GM12878 (cell line): Measurements from ENCODE around the gene MSGN1. TPM values are rescaled to one million over a fixed set of nuclear protein-coding genes. Genes with fewer than 3 reads are reported as not detected.

Experiments used
- ATAC-seq: fragments of 200-7000 bp; cut with Tn5 transposase; 3 replicates; pipeline ENCODE4 v1.9.1; 2020; ENCODE audit warnings: mild to moderate bottlenecking, moderate library complexity
- BruUV-seq: library from RNA; stranded (reverse); fragments of 400-500 nt; replicated peaks from 2 replicates; lab custom pipeline; 2021; lab: Mats Ljungman, UMichigan
- CTCF ChIA-PET: fragments of 300-600 bp; sonication (Branson Sonifier 250); formaldehyde crosslinking; extraction: SDS; loops from one replicate; lab custom pipeline; 2021; ENCODE audit warnings: inconsistent platforms; lab: Yijun Ruan, JAX
- POLR2A ChIA-PET: fragments of 350-600 bp; formaldehyde crosslinking; extraction: SDS; loops from one replicate; lab custom pipeline; 2021; ENCODE audit warnings: inconsistent platforms; lab: Charles Lee
- RAD21 ChIA-PET: fragments of 300-600 bp; sonication (Branson Sonifier 250); formaldehyde crosslinking; loops from one replicate; lab custom pipeline; 2023; ENCODE audit warnings: antibody characterized with exemption; ENCODE audit not compliant: unreplicated experiment; lab: Charles Lee
- SMC1A ChIA-PET: fragments of 300-600 bp; sonication (Branson Sonifier 250); formaldehyde crosslinking; loops from one replicate; lab custom pipeline; 2023; ENCODE audit not compliant: unreplicated experiment, uncharacterized antibody; lab: Charles Lee
- DNase-seq: peaks from one replicate; pipeline ENCODE4 v3.0.0-alpha.2; 2011; ENCODE audit warnings: low read depth, low spot score
- FAIRE-seq: peaks from 3 replicates; lab custom pipeline; 2011; peaks lifted over from hg19 to GRCh38; lab: Jason Lieb, UNC
- H2AFZ ChIP-seq: 2 replicates; pipeline ENCODE4 v1.6.0; 2011; ENCODE audit warnings: low read depth, low read length, control low read depth; ENCODE audit not compliant: control insufficient read depth
- H3K27ac ChIP-seq: 2 replicates; pipeline ENCODE4 v1.5.1; 2011; ENCODE audit warnings: control low read depth; ENCODE audit not compliant: control insufficient read depth, insufficient read depth
- H3K27me3 ChIP-seq, 2 experiments: replicated peaks in 1 of 2; 2 replicates each; pipeline versions ENCODE4 v1.6.0 to v1.6.1; 2011; ENCODE audit warnings: low read length in 1 of 2; ENCODE audit not compliant: control insufficient read depth in 2 of 2, insufficient read depth in 2 of 2
- H3K36me3 ChIP-seq, 2 experiments: 2 replicates each; pipeline ENCODE4 v1.5.1; 2011; ENCODE audit warnings: low read length in 1 of 2; ENCODE audit not compliant: control insufficient read depth in 2 of 2, insufficient read depth in 2 of 2
- H3K4me1 ChIP-seq: 2 replicates; pipeline ENCODE4 v1.6.1; 2011; ENCODE audit warnings: mild to moderate bottlenecking, low read length, moderate library complexity, mixed read lengths; ENCODE audit not compliant: control insufficient read depth, insufficient read depth
- H3K4me2 ChIP-seq: 2 replicates; pipeline ENCODE4 v1.6.0; 2011; ENCODE audit warnings: control low read depth; ENCODE audit not compliant: control insufficient read depth, insufficient read depth
- H3K4me3 ChIP-seq: fragments of 200-600 bp; sonication (generic); 2 replicates; pipeline ENCODE4 v1.5.1; 2016
- H3K79me2 ChIP-seq: 2 replicates; pipeline ENCODE4 v1.6.0; 2011; ENCODE audit warnings: low read length; ENCODE audit not compliant: control insufficient read depth, insufficient read depth
- H3K9ac ChIP-seq: 2 replicates; pipeline ENCODE4 v1.8.0; 2011; ENCODE audit warnings: low read length, control low read depth, mixed read lengths; ENCODE audit not compliant: control insufficient read depth, insufficient read depth
- H3K9me3 ChIP-seq: replicated peaks from 3 replicates; pipeline ENCODE4 v1.5.1; 2011; ENCODE audit warnings: mild to moderate bottlenecking, low read length; ENCODE audit not compliant: control insufficient read depth, insufficient read depth
- H4K20me1 ChIP-seq: 2 replicates; pipeline ENCODE4 v1.6.0; 2011; ENCODE audit not compliant: control insufficient read depth, insufficient read depth
- BCL11A ChIP-seq: IDR thresholded peaks from 2 replicates; pipeline ENCODE4 v1.6.1; 2011; ENCODE audit warnings: low read depth, low read length
- BCLAF1 ChIP-seq: fragments of 450-650 bp; IDR thresholded peaks from 2 replicates; pipeline ENCODE4 v1.6.1; 2017; ENCODE audit warnings: antibody characterized with exemption, mild to moderate bottlenecking, moderate library complexity
- EED ChIP-seq: sonication (generic); IDR thresholded peaks from 2 replicates; pipeline ENCODE4 v1.6.1; 2016; ENCODE audit warnings: antibody characterized with exemption, low read depth
- JUND ChIP-seq: IDR thresholded peaks from 2 replicates; pipeline ENCODE4 v1.6.1; 2012; ENCODE audit warnings: low read depth, mild to moderate bottlenecking, low read length, improper control_type of control experiment, moderate library complexity
- MEF2B ChIP-seq: fragments of 450-650 bp; IDR thresholded peaks from 2 replicates; pipeline ENCODE4 v1.6.1; 2018; ENCODE audit warnings: mild to moderate bottlenecking, moderate library complexity; ENCODE audit not compliant: partially characterized antibody, poor library complexity, severe bottlenecking
- NR2F1 ChIP-seq: fragments of 450-650 bp; conservative IDR thresholded peaks from 2 replicates; pipeline ENCODE4 v1.6.1; 2017; ENCODE audit warnings: mild to moderate bottlenecking
- PML ChIP-seq: IDR thresholded peaks from 2 replicates; pipeline ENCODE4 v1.6.1; 2012; ENCODE audit warnings: low read length, inconsistent platforms
- POLR2AphosphoS2 ChIP-seq: IDR thresholded peaks from 2 replicates; pipeline ENCODE4 v1.6.1; 2011; ENCODE audit warnings: low read depth, mild to moderate bottlenecking, low read length, improper control_type of control experiment, moderate library complexity
- SMARCA5 ChIP-seq: fragments of 450-650 bp; IDR thresholded peaks from 2 replicates; pipeline ENCODE4 v1.6.1; 2017; ENCODE audit warnings: mild to moderate bottlenecking
- STAT1 ChIP-seq: fragments of 450-650 bp; conservative IDR thresholded peaks from 2 replicates; pipeline ENCODE4 v1.6.1; 2014; ENCODE audit warnings: antibody characterized with exemption, mild to moderate bottlenecking
- SUPT20H ChIP-seq: IDR thresholded peaks from 2 replicates; pipeline ENCODE4 v1.6.1; 2011; ENCODE audit warnings: low read depth, mild to moderate bottlenecking, low read length, moderate library complexity, borderline replicate concordance; ENCODE audit not compliant: control insufficient read depth
- TCF3 ChIP-seq: IDR thresholded peaks from 2 replicates; pipeline ENCODE4 v1.6.1; 2012; ENCODE audit warnings: low read depth, mild to moderate bottlenecking, low read length, borderline replicate concordance; ENCODE audit not compliant: insufficient read depth
- ZBED1 ChIP-seq: IDR thresholded peaks from 2 replicates; pipeline ENCODE4 v1.6.1; 2016; ENCODE audit warnings: borderline replicate concordance
- ZNF217 ChIP-seq: fragments of 450-650 bp; IDR thresholded peaks from 2 replicates; pipeline ENCODE4 v1.6.1; 2017; ENCODE audit warnings: antibody characterized with exemption, mild to moderate bottlenecking
- WGBS: methylation state at CpG from one replicate; pipeline ENCODE4 v1.1.6; 2016; ENCODE audit warnings: low lambda C conversion rate; ENCODE audit not compliant: insufficient replicate concordance, insufficient coverage; ENCODE audit errors: missing lambda C conversion rate; 5-methylcytosine and 5-hydroxymethylcytosine counted together
- in situ Hi-C: fragments of 300-500 bp; cut with MboI; formaldehyde crosslinking; loops from 9 replicates; pipeline ENCODE4 v1.14.3; 2018; ENCODE audit warnings: mixed read lengths
- intact Hi-C: fragments of 100-400 bp; cut with micrococcal nuclease; formaldehyde crosslinking; loops from one replicate; pipeline ENCODE4 v1.14.2; 2022; ENCODE audit not compliant: unreplicated experiment
- polyA plus RNA-seq, 11 experiments: library from polyadenylated mRNA; depleted of rRNA in 4 of 11; unstranded in 6 of 11; stranded (reverse) in 5 of 11; fragments of >200 nt; fragmentation: Nextera tagmentation in 4 of 11; fragmentation: Illumina TruSeq in 1 of 11; extraction: Ambion mirVana in 4 of 11; extraction: Trizol in 1 of 11; gene quantifications; 1 replicate in 1 of 11; 2 replicates in 10 of 11; pipeline versions ENCODE4 v1.2.1 to v1.2.3, GENCODE V29; 2011 to 2016; ENCODE audit warnings: inconsistent platforms in 2 of 11, missing spikeins in 2 of 11, low read depth in 1 of 11
- total RNA-seq, 4 experiments: library from RNA; depleted of rRNA in 3 of 4; stranded (reverse); fragments of >200 nt in 3 of 4; fragmentation: Illumina TruSeq in 1 of 4; extraction: Trizol in 1 of 4; gene quantifications; 2 replicates each; pipeline versions ENCODE4 v1.2.1 to v1.2.3, GENCODE V29; 2013 to 2021
- TF ChIP-seq, protein P1 (sequence below): fragments of 450-650 bp; IDR thresholded peaks from 2 replicates; pipeline ENCODE4 v1.6.1; 2016; ENCODE audit warnings: mild to moderate bottlenecking
- TF ChIP-seq, protein P2 (sequence below): IDR thresholded peaks from 2 replicates; pipeline ENCODE4 v1.6.1; 2011; ENCODE audit warnings: low read depth, mild to moderate bottlenecking, low read length, moderate library complexity, borderline replicate concordance; ENCODE audit errors: extremely low read depth

MSGN1 gene
- total and polyA plus RNA-seq, 10 of the 15 experiments (the other 5 are each of a cell fraction or from before 2014, with no cell fraction given), result 0.27 TPM; not detected in 9

DNA sequence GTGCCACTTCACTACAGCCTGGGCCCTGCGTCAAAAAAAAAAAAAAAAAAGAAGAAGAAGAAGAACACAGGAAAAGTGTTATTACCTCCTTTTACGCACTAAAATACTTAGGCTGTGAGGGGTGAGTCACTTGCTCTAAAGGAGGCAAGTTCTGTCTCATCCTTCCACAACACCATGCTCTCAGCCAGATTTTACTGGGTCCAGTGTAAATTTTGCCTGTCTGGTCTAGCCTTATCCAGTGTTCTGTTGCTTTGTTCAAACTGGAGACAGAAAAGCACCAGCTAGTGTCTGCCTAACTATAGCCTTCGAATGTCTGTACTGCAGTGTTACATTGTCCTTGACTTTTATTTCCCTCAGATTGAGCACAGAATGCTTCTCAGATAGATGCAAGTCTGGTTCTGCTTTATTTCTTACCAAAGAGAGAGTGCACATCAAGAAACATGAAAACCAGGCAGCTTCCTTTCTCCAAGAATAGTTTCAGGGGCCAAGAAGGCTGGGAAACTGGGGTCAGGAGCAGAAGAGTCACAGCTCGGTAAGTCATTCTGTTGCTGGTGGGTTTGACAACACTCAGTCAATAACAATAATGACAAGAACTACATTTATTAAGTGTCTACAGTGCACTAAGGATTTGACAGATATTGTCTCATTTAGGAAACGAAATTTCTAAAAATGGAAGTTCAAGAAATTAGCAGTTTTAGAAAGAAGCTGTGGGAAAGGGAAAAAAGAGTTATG, 3.1 kb upstream of the MSGN1 start (continued):
- TF ChIP-seq SUPT20H, result no peak
- TF ChIP-seq PML, result no peak
- TF ChIP-seq, protein P1, sequence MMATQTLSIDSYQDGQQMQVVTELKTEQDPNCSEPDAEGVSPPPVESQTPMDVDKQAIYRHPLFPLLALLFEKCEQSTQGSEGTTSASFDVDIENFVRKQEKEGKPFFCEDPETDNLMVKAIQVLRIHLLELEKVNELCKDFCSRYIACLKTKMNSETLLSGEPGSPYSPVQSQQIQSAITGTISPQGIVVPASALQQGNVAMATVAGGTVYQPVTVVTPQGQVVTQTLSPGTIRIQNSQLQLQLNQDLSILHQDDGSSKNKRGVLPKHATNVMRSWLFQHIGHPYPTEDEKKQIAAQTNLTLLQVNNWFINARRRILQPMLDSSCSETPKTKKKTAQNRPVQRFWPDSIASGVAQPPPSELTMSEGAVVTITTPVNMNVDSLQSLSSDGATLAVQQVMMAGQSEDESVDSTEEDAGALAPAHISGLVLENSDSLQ, result no peak
- TF ChIP-seq EED, result no peak
- TF ChIP-seq POLR2AphosphoS2, result no peak

- ATAC-seq (peak; percentile 86), FAIRE-seq (peak; percentile 83), DNase-seq (peak; percentile 82)
- intact Hi-C loops, result loop anchor here (1.0 to 10.0 kb wide), 3 partner anchors 8 to 1159 kb away; no protein-coding TSS in a partner anchor
- ChIA-PET POLR2A (interaction anchor here (1.5 to 7.1 kb wide), 5 partner anchors 8 to 63 kb away, joined by 7 to 108 read pairs (median 19); partner anchors contain the start of genes GEN1 and SMC6), CTCF (interaction anchor here (0.8 to 5.9 kb wide), 8 partner anchors 8 to 746 kb away, joined by 3 to 68 read pairs (median 5); partner anchors contain the start of genes GEN1 and RDH14), RAD21 (interaction anchor here (1.2 to 6.3 kb wide), 9 partner anchors 9 to 94 kb away, joined by 3 to 54 read pairs (median 9); no protein-coding TSS in a partner anchor), SMC1A (interaction anchor here (0.5 to 6.5 kb wide), 14 partner anchors 10 to 1160 kb away, joined by 3 to 145 read pairs (median 6); no protein-coding TSS in a partner anchor)
- Histone ChIP-seq H3K79me2 (no peaks in the 10 kb centered on the region), H3K4me1 (peaks cover 36% of the 10 kb centered on the region), H3K27me3 (no peaks in the 10 kb centered on the region), H3K27ac (peak overlapping the region; percentile 81), H2AFZ (peak overlapping the region; percentile 35), H3K4me2 (peak overlapping the region; percentile 32), H4K20me1 (no peaks in the 10 kb centered on the region), H3K4me3 (0 out of 2 replicates have a peak overlapping the region, but pooled peaks have one; percentile 11), H3K36me3 (no peaks in the 10 kb centered on the region), H3K9me3 (no peaks in the 10 kb centered on the region), H3K9ac (peak overlapping the region; percentile 16)
- in situ Hi-C loops, result no loop called here
- WGBS, result 1% methylated on average over 5 of the region's 5 CpGs
- BruUV-seq, result no TSS peak
- TF ChIP-seq ZBED1 (0 out of 2 replicates have a peak, but pooled peaks have one; percentile 33), ZNF217 (peak; percentile 38; the same call in 1 of the 2 replicates), STAT1 (no peak), TCF3 (peak; percentile 98), BCLAF1 (no peak), JUND (peak; percentile 51; the same call in 1 of the 2 replicates), NR2F1 (0 out of 2 replicates have a peak, but pooled peaks have one; percentile 49), SMARCA5 (no peak), MEF2B (peak; percentile 99), BCL11A (peak; percentile 94)
- TF ChIP-seq, protein P2, sequence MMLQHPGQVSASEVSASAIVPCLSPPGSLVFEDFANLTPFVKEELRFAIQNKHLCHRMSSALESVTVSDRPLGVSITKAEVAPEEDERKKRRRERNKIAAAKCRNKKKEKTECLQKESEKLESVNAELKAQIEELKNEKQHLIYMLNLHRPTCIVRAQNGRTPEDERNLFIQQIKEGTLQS, result 0 out of 2 replicates have a peak, but pooled peaks have one; percentile 17
These were observed 2.4 kb upstream of the MSGN1 start for GRCh38 chr2:17813742-17814473.
